HG02973 (cell line): ENCODE measurements around the gene H6PD.

ENCODE experiments used
- ATAC-seq: cut with Tn5 transposase; IDR thresholded peaks from one replicate; pipeline ENCODE4 v1.9.1; 2021; ENCODE audit warnings: moderate library complexity; ENCODE audit not compliant: unreplicated experiment

H6PD gene

GRCh38 chr1:9240914-9241820 lies 6.6 kb downstream of the H6PD start:
- no peak for ATAC-seq

GRCh38 chr1:9241891-9242290 lies 7.3 kb downstream of the H6PD start:
- no peak for ATAC-seq

GRCh38 chr1:9242338-9242969 lies 7.9 kb downstream of the H6PD start:
- no peak for ATAC-seq

- no peak for ATAC-seq
These were observed 8.6 kb downstream of the H6PD start for GRCh38 chr1:9243066-9243739.

GRCh38 chr1:9244501-9245229 lies 10.1 kb downstream of the H6PD start:
- no peak for ATAC-seq

- ATAC-seq, result no peak
These were observed 10.7 kb downstream of the H6PD start for GRCh38 chr1:9245230-9245619.

- no peak for ATAC-seq
These were observed 11.1 kb downstream of the H6PD start for GRCh38 chr1:9245661-9246060.

- ATAC-seq, result no peak
These were observed 11.6 kb downstream of the H6PD start for GRCh38 chr1:9246215-9246614.

GRCh38 chr1:9246841-9247785 lies 12.5 kb downstream of the H6PD start:
- ATAC-seq, result no peak

- ATAC-seq, result no peak
These were observed 13.3 kb downstream of the H6PD start for GRCh38 chr1:9247894-9248293.

GRCh38 chr1:9248341-9249262 lies 14.0 kb downstream of the H6PD start:
- ATAC-seq, result no peak

- no peak for ATAC-seq
These were observed 14.6 kb downstream of the H6PD start for GRCh38 chr1:9249263-9249533.

GRCh38 chr1:9249534-9250410 lies 15.2 kb downstream of the H6PD start:
- no peak for ATAC-seq

GRCh38 chr1:9250411-9251381 lies 16.1 kb downstream of the H6PD start:
- ATAC-seq, result no peak

- no peak for ATAC-seq
These were observed 16.9 kb downstream of the H6PD start for GRCh38 chr1:9251501-9251900.

GRCh38 chr1:9253004-9253403 lies 18.4 kb downstream of the H6PD start:
- ATAC-seq, result no peak

- no peak for ATAC-seq
These were observed 19.0 kb downstream of the H6PD start for GRCh38 chr1:9253453-9254105.
